Measurements from ENCODE around the gene SHMT2.
A peak's percentile ranks its signal among the peaks of the same experiment; 100 is the strongest.

SHMT2 gene

DNA sequence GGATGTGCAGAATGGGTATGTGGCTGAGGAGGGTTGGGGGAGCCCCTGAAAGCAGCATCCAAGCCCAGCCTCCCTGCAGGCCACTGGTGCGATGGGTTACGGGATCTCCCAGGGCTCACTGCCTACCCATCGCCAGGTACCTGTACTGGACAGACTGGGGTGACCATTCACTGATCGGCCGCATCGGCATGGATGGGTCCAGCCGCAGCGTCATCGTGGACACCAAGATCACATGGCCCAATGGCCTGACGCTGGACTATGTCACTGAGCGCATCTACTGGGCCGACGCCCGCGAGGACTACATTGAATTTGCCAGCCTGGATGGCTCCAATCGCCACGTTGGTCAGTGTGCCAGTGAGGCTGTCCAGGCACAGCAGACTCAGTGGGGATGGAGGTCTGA is 31.2 kb upstream of the SHMT2 start:
- no peak for DNase-seq (ENCODE audit: low spot score)

GRCh38 chr12:57199191-57199590 is 30.3 kb upstream of the SHMT2 start:
- no peak for DNase-seq (ENCODE audit: low spot score)

DNA sequence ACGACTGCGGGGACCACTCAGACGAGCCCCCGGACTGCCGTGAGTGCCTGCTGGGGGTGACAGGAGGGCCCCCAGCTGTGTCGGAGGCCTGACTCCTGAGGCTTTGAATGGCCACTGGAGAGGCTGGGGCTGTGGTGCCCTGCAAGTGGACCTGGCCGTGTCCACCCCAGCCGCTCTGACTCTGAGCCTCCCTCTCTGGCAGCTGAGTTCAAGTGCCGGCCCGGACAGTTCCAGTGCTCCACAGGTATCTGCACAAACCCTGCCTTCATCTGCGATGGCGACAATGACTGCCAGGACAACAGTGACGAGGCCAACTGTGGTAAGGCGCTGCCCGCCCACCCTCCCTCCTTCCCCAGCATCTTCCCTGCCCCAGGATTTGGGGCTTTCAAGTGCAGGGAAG is 29.0 kb upstream of the SHMT2 start:
- no peak for DNase-seq (ENCODE audit: low spot score)

GRCh38 chr12:57201219-57201618 is 28.3 kb upstream of the SHMT2 start:
- DNase-seq (ENCODE audit: low spot score): no peak

GRCh38 chr12:57201631-57202030 is 27.9 kb upstream of the SHMT2 start:
- DNase-seq (ENCODE audit: low spot score): no peak

DNA sequence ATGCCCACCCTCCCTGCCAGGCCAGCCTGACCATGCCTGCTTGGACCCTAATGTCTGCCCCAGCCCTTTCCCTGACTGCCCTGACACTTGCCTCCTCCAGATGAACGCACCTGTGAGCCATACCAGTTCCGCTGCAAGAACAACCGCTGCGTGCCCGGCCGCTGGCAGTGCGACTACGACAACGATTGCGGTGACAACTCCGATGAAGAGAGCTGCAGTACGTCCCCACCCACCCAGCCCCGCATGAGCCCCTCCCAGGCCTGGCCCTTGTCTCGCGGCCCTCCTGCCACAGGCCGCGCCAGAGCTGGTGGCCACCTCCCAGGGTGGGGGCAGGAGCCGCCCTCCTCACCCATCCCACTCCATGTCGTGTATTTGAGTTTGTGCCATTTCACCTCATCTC is 27.2 kb upstream of the SHMT2 start:
- no peak for DNase-seq (ENCODE audit: low spot score)

- DNase-seq (ENCODE audit: low spot score): no peak
Measured at GRCh38 chr12:57203201-57203600, 26.3 kb upstream of the SHMT2 start.

GRCh38 chr12:57203791-57204190 is 25.7 kb upstream of the SHMT2 start:
- DNase-seq (ENCODE audit: low spot score): no peak

DNA sequence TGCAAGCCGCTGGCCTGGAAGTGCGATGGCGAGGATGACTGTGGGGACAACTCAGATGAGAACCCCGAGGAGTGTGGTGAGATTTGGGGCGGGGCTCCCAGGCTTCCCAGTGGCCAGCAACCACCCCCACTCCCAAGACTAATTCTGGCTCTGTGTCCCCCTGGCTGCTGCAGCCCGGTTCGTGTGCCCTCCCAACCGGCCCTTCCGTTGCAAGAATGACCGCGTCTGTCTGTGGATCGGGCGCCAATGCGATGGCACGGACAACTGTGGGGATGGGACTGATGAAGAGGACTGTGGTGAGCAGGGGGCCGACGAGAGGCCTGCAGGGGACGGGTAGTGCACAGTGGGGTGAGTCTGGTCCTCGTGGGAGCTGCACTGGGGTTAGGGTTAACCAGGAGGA is 25.1 kb upstream of the SHMT2 start:
- DNase-seq (ENCODE audit: low spot score): no peak

GRCh38 chr12:57205186-57205585 is 24.3 kb upstream of the SHMT2 start:
- DNase-seq (ENCODE audit: low spot score): no peak

DNA sequence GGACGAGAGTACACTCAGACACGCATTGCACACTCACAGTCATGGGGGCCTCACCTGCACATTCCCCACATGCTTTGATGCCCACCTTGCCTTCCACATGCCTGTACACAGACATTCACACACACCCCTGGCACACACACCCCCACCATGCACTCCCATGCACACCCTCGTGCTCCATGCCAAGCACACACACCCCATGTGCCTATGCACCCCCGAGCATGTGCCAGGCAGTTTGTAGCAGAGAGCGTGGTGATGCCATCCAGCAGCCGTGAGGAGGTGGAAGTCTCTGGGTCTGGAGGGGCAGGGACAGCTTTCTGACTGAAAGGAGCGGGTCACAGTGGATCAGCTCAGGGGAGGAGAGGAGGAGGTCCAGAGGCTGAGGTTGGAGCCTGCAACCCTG is 23.6 kb upstream of the SHMT2 start:
- DNase-seq (ENCODE audit: low spot score): no peak

DNA sequence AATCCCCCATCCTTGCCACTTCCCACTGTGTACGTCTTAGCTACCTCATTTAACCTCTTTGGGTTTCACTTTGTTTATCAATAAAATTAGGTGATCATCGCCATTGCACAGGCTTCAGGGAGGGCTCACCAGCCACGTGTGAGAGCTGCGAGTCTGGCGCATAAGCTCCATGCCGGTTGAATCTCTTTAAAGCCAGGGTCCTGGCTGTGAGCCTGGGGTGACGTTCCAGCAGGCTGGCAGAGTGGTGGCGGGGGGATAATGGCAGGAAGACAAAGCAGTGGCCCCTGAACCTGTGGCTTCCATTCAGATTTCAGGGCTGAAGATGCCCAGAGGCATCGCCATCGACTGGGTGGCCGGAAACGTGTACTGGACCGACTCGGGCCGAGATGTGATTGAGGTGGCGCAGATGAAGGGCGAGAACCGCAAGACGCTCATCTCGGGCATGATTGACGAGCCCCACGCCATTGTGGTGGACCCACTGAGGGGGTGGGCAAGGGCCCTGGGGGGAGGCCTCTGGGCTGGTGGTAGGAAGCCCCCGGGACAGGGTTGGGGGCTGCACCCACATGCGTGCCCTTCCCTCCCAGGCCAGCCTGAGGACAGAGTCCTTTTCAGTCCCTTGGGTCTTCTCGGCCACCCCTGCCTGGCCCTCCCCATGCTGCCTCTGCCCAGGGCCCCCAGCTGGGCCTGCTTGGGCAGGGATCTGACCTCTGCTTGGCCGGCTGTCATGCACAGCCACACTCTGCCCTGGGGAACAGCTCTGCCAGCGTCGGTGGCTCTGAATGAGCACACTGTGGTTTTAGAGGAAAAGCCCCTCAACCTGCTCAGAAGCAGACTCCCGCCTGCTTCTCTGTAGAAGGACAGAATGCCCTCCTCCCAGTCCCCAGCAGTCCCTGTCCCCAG is 21.5 kb upstream of the SHMT2 start:
- no peak for DNase-seq (ENCODE audit: low spot score)

- DNase-seq (ENCODE audit: low spot score): no peak
Measured at GRCh38 chr12:57208631-57209282, 20.8 kb upstream of the SHMT2 start.

GRCh38 chr12:57209916-57210315 is 19.6 kb upstream of the SHMT2 start:
- DNase-seq (ENCODE audit: low spot score): no peak

GRCh38 chr12:57210461-57210860 is 19.1 kb upstream of the SHMT2 start:
- DNase-seq (ENCODE audit: low spot score): no peak

DNA sequence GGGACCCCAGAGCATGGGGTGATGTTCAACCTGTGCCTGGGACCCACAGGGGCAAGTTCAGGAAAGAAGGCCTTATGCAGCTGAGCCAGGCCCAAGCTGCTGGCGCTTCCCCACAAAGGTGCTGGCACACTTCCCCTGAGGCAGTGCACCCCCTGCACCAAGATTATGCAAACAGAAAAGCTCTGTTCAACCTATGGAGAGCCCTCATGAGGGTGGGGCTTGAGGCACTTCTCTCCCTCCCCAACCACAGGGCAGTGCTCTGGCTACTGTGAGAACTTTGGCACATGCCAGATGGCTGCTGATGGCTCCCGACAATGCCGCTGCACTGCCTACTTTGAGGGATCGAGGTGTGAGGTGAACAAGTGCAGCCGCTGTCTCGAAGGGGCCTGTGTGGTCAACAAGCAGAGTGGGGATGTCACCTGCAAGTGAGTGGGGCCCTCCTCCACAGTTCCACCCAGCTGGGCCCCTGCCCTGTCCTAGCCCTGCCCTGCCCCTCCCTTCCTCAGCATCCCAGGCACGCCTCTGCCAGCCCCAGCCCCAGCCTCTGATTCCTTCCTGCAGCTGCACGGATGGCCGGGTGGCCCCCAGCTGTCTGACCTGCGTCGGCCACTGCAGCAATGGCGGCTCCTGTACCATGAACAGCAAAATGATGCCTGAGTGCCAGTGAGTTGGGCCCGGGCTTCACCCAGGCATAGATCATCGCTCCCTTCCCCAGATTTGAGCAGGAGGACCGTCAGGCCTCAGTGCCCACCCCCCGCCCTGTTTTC is 18.4 kb upstream of the SHMT2 start:
- no peak for DNase-seq (ENCODE audit: low spot score)

- DNase-seq (ENCODE audit: low spot score): no peak
Measured at GRCh38 chr12:57211791-57212700, 17.5 kb upstream of the SHMT2 start.

- DNase-seq (ENCODE audit: low spot score): no peak
Measured at GRCh38 chr12:57212701-57213057, 16.8 kb upstream of the SHMT2 start.

DNA sequence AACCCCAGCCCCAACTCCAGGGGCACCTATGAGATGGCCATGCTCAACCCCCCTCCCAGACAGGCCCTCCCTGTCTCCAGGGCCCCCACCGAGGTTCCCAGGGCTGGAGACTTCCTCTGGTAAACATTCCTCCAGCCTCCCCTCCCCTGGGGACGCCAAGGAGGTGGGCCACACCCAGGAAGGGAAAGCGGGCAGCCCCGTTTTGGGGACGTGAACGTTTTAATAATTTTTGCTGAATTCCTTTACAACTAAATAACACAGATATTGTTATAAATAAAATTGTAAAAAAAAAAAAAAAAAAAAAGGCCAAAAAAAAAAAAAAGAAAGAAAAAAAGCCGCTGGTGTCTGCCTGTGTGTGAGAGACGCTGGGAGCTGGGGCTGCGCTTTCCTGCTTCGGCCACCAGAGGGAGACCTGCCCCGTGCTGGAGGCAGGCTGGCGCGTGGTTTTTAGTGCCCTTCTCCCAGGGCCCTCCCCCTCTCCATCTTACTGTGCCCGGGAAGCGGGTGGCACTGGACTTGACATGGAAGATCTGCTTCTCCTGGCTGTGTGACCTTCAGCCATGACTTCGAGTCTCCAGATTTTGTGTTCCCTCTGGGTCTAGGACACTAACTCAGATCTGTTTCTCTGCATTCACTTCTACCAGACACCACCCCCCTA is 16.3 kb upstream of the SHMT2 start:
- DNase-seq (ENCODE audit: low spot score): peak; percentile 80

GRCh38 chr12:57213763-57214397 is 15.6 kb upstream of the SHMT2 start:
- no peak for DNase-seq (ENCODE audit: low spot score)

DNA sequence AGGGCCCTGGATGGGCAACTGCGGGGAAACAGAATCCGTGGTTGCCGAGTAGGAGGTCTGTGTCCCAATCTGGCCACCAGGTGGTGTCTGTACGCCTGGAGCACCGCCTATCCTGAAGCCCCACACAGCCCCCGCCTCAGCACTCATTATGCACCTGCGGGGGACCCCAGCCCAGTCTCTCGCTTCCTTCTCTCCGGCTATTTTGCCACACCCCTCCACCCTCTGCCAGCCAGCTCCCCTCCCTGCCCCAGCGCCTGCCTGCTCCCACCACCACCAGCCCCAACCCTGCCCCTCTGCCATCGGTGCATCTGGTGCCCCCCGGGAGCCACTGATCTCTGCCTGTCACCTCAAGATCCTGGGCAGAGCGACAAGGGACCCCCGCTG is 15.1 kb upstream of the SHMT2 start:
- DNase-seq (ENCODE audit: low spot score): peak; percentile 43

Data from hematopoietic multipotent progenitor cell treated with erythropoietin and hydrocortisone succinate and interleukin-3 and kit ligand, for 15 days (in vitro differentiated cells).